GM12878 (cell line): ENCODE results near the gene STON2. TPM values are rescaled to one million over a fixed set of nuclear protein-coding genes. Genes with fewer than 3 reads are reported as not detected.

ENCODE experiments used
- FOXM1 ChIP-seq: IDR thresholded peaks from 2 replicates; pipeline ENCODE4 v1.6.1; 2012; ENCODE audit warnings: low read depth, mild to moderate bottlenecking, inconsistent platforms, low read length, moderate library complexity
- IRF4 ChIP-seq: IDR thresholded peaks from 2 replicates; pipeline ENCODE4 v1.6.1; 2011; ENCODE audit warnings: low read depth, low read length
- LARP7 ChIP-seq: fragments of 450-650 bp; IDR thresholded peaks from 2 replicates; pipeline ENCODE4 v1.6.1; 2017; ENCODE audit warnings: mild to moderate bottlenecking
- NKRF ChIP-seq: fragments of 450-650 bp; conservative IDR thresholded peaks from 2 replicates; pipeline ENCODE4 v1.6.1; 2017; ENCODE audit warnings: mild to moderate bottlenecking, moderate library complexity
- PAX8 ChIP-seq: fragments of 450-650 bp; IDR thresholded peaks from 2 replicates; pipeline ENCODE4 v1.6.1; 2017; ENCODE audit warnings: mild to moderate bottlenecking, moderate library complexity
- RELB ChIP-seq: fragments of 450-650 bp; IDR thresholded peaks from 2 replicates; pipeline ENCODE4 v1.6.1; 2017; ENCODE audit warnings: low read depth, mild to moderate bottlenecking, moderate library complexity
- SIX5 ChIP-seq: IDR thresholded peaks from 2 replicates; pipeline ENCODE4 v1.6.1; 2011; ENCODE audit warnings: mild to moderate bottlenecking, low read depth, low read length, moderate library complexity; ENCODE audit not compliant: severe bottlenecking
- SREBF2 ChIP-seq: IDR thresholded peaks from 2 replicates; pipeline ENCODE4 v1.6.1; 2012; ENCODE audit warnings: mild to moderate bottlenecking, low read length
- TBL1XR1 ChIP-seq: IDR thresholded peaks from 2 replicates; pipeline ENCODE4 v1.6.1; 2012; ENCODE audit warnings: low read depth, low read length, improper control_type of control experiment
- USF1 ChIP-seq: IDR thresholded peaks from 2 replicates; pipeline ENCODE4 v1.6.1; 2011; ENCODE audit warnings: borderline replicate concordance, low read depth, mild to moderate bottlenecking, moderate library complexity, mixed read lengths, low read length; ENCODE audit not compliant: insufficient read depth; ENCODE audit errors: extremely low read length
- USF2 ChIP-seq: IDR thresholded peaks from 2 replicates; pipeline ENCODE4 v1.6.1; 2011; ENCODE audit warnings: low read depth, low read length, improper control_type of control experiment, borderline replicate concordance
- YY1 ChIP-seq: IDR thresholded peaks from 2 replicates; pipeline ENCODE4 v1.6.1; 2011; ENCODE audit warnings: low read depth, mild to moderate bottlenecking, low read length
- ZSCAN29 ChIP-seq: fragments of 450-650 bp; IDR thresholded peaks from 2 replicates; pipeline ENCODE4 v1.6.1; 2017; ENCODE audit warnings: mild to moderate bottlenecking, moderate library complexity
- polyA plus RNA-seq, 11 experiments: library from polyadenylated mRNA; depleted of rRNA in 4 of 11; unstranded in 6 of 11; stranded (reverse) in 5 of 11; fragments of >200 nt; fragmentation: Nextera tagmentation in 4 of 11; fragmentation: Illumina TruSeq in 1 of 11; extraction: Ambion mirVana in 4 of 11; extraction: Trizol in 1 of 11; gene quantifications; 1 replicate in 1 of 11; 2 replicates in 10 of 11; pipeline versions ENCODE4 v1.2.1 to v1.2.3, GENCODE V29; 2011 to 2016; ENCODE audit warnings: inconsistent platforms in 2 of 11, missing spikeins in 2 of 11, low read depth in 1 of 11
- total RNA-seq, 4 experiments: library from RNA; depleted of rRNA in 3 of 4; stranded (reverse); fragments of >200 nt in 3 of 4; fragmentation: Illumina TruSeq in 1 of 4; extraction: Trizol in 1 of 4; gene quantifications; 2 replicates each; pipeline versions ENCODE4 v1.2.1 to v1.2.3, GENCODE V29; 2013 to 2021
- TF ChIP-seq, protein P1 (sequence below): fragments of 150-350 bp; IDR thresholded peaks from 2 replicates; pipeline ENCODE4 v1.6.1; 2016; ENCODE audit warnings: low read depth, low read length
- TF ChIP-seq, protein P2 (sequence below): IDR thresholded peaks from 2 replicates; pipeline ENCODE4 v1.6.1; 2011; ENCODE audit warnings: borderline replicate concordance, low read depth, mild to moderate bottlenecking, moderate library complexity, low read length; ENCODE audit not compliant: insufficient read depth, poor library complexity, severe bottlenecking

Gene STON2
- total and polyA plus RNA-seq, 10 of the 15 experiments (the other 5 are each of a cell fraction or from before 2014, with no cell fraction given) = 0.03 to 0.13 (median 0.03) TPM; not detected in 7

DNA sequence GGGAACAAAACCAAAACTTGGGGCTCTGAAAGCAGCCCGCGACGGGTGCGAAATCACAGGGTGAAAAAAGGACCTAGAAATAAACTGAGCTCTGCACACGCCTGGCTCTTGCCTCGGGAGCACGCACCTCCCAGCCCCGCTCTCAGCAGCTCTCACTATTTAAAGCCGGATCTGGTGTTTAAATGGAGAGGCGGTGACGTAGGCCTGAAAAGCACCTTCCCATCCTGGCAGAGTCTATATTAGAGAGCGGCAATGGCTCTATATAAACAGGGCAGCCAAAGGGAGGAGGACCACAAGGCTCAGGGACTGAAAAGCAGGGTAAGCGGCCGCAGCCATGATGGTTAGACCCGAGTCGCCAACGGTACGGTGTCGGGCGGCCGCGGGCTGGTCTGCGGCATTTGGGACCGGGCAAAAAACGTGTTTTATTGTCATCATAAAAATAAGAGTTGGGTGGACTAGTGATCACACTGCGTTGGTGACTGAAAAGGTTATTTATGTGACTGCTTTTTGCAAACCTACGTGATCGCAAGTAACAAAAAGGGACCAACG lies 180.8 kb downstream of the STON2 start (continued):
- TF ChIP-seq RELB (peak; percentile 68; the same call in 1 of the 2 replicates), NKRF (peak; percentile 56; the same call in 1 of the 2 replicates), ZSCAN29 (no peak), USF1 (no peak), YY1 (peak; percentile 87), IRF4 (no peak), TBL1XR1 (no peak), FOXM1 (peak; percentile 50), USF2 (no peak), SIX5 (no peak), SREBF2 (no peak), PAX8 (peak; percentile 76), LARP7 (peak; percentile 62; the same call in 1 of the 2 replicates)
- TF ChIP-seq, protein P1, sequence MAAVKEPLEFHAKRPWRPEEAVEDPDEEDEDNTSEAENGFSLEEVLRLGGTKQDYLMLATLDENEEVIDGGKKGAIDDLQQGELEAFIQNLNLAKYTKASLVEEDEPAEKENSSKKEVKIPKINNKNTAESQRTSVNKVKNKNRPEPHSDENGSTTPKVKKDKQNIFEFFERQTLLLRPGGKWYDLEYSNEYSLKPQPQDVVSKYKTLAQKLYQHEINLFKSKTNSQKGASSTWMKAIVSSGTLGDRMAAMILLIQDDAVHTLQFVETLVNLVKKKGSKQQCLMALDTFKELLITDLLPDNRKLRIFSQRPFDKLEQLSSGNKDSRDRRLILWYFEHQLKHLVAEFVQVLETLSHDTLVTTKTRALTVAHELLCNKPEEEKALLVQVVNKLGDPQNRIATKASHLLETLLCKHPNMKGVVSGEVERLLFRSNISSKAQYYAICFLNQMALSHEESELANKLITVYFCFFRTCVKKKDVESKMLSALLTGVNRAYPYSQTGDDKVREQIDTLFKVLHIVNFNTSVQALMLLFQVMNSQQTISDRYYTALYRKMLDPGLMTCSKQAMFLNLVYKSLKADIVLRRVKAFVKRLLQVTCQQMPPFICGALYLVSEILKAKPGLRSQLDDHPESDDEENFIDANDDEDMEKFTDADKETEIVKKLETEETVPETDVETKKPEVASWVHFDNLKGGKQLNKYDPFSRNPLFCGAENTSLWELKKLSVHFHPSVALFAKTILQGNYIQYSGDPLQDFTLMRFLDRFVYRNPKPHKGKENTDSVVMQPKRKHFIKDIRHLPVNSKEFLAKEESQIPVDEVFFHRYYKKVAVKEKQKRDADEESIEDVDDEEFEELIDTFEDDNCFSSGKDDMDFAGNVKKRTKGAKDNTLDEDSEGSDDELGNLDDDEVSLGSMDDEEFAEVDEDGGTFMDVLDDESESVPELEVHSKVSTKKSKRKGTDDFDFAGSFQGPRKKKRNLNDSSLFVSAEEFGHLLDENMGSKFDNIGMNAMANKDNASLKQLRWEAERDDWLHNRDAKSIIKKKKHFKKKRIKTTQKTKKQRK = no peak
- TF ChIP-seq, protein P2, sequence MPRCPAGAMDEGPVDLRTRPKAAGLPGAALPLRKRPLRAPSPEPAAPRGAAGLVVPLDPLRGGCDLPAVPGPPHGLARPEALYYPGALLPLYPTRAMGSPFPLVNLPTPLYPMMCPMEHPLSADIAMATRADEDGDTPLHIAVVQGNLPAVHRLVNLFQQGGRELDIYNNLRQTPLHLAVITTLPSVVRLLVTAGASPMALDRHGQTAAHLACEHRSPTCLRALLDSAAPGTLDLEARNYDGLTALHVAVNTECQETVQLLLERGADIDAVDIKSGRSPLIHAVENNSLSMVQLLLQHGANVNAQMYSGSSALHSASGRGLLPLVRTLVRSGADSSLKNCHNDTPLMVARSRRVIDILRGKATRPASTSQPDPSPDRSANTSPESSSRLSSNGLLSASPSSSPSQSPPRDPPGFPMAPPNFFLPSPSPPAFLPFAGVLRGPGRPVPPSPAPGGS = no peak
